Karpas-422 (cell line): Measurements from ENCODE around the gene ABCC12. TPM values are rescaled to one million over a fixed set of nuclear protein-coding genes. Genes with fewer than 3 reads are reported as not detected.

Experiments used
- DNase-seq: peaks from one replicate; pipeline ENCODE4 v3.0.0-alpha.2; 2015
- H2AFZ ChIP-seq: fragments of 200-600 bp; sonication (generic); 2 replicates; pipeline ENCODE4 v1.6.1; 2014; ENCODE audit warnings: antibody characterized with exemption, low read length, mixed read lengths
- H3K27ac ChIP-seq: fragments of 200-600 bp; sonication (generic); 2 replicates; pipeline ENCODE4 v1.5.1; 2014; ENCODE audit warnings: mild to moderate bottlenecking, low read length, moderate library complexity
- H3K27me3 ChIP-seq: fragments of 200-600 bp; sonication (generic); 2 replicates; pipeline ENCODE4 v1.6.1; 2014; ENCODE audit warnings: low read length, mixed read lengths
- H3K36me3 ChIP-seq: fragments of 200-600 bp; sonication (generic); 2 replicates; pipeline ENCODE4 v1.6.1; 2014; ENCODE audit warnings: low read length, mixed read lengths; ENCODE audit not compliant: insufficient read depth
- H3K4me1 ChIP-seq: fragments of 200-600 bp; sonication (generic); 2 replicates; pipeline ENCODE4 v1.6.1; 2014; ENCODE audit warnings: mild to moderate bottlenecking, low read length, mixed read lengths
- H3K4me2 ChIP-seq: fragments of 200-600 bp; sonication (generic); 2 replicates; pipeline ENCODE4 v1.6.1; 2014; ENCODE audit warnings: low read length, low read depth, mild to moderate bottlenecking; ENCODE audit not compliant: poor library complexity, severe bottlenecking
- H3K4me3 ChIP-seq: fragments of 200-600 bp; sonication (generic); 2 replicates; pipeline ENCODE4 v1.5.1; 2014; ENCODE audit warnings: mild to moderate bottlenecking, antibody characterized with exemption, low read length, mixed read lengths
- H3K79me2 ChIP-seq: fragments of 200-600 bp; sonication (generic); 2 replicates; pipeline ENCODE4 v1.6.1; 2014; ENCODE audit warnings: mild to moderate bottlenecking, low read length, mixed read lengths
- H3K9ac ChIP-seq: fragments of 200-600 bp; sonication (generic); 2 replicates; pipeline ENCODE4 v1.6.0; 2014; ENCODE audit warnings: low read length
- H3K9me2 ChIP-seq: fragments of 200-600 bp; sonication (generic), shearing (Covaris generic); replicated peaks from 2 replicates; pipeline ENCODE4 v1.6.0; 2014; ENCODE audit warnings: mild to moderate bottlenecking, low read length, moderate library complexity; ENCODE audit not compliant: insufficient read depth
- H3K9me3 ChIP-seq: fragments of 300-700, 200-600 bp; sonication (generic); 2 replicates; pipeline ENCODE4 v1.6.1; 2014; ENCODE audit warnings: low read length, mixed read lengths
- H4K20me1 ChIP-seq: fragments of 200-600 bp; sonication (generic); 2 replicates; pipeline ENCODE4 v1.6.1; 2014; ENCODE audit warnings: mild to moderate bottlenecking, antibody characterized with exemption, low read length, low read depth; ENCODE audit not compliant: insufficient read depth
- total RNA-seq: library from RNA; depleted of rRNA; stranded (reverse); fragments of >200 nt; shearing (Covaris generic); gene quantifications from 2 replicates; pipeline ENCODE4 v1.2.3, GENCODE V29; 2014; ENCODE audit warnings: low replicate concordance

The ABCC12 gene
- total RNA-seq, 1 experiment from 2014 or later: 0.86 TPM

DNA sequence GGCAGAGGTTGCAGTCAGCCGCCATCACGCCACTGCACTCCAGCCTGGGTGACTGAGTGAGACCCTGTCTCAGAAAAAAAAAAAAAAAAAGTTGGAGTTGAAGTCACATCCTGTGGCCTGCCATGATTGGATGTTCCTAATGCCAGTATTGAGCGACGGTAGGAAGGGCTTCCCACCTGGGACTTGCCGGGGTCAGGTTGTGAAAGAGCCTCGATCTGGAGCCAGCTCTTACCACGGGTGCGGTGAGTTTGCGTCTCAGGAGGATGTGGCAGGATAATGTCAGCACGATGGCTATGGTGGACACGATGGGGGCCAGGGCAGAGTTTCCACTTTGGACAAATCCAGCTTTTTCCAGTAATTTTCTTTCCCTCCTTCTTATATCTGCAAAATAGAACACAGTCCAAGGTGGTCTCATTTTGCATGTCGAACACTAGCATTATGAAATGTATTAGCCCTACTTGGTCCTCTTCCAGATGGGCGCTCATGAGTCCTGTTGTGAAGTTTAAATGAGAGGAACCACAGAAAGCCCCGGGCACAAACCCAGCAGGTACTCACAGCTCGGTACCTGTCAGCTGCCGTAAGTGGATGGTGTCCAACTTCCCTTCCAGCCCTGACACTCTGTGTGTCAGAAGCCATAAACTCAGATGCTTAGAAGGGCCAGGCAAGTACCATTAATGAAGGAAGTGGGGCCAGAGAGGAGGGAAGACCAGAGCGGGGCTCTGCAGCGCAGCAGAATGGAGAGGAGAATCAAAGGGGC is 22.2 kb downstream of the ABCC12 start:
- Histone ChIP-seq H4K20me1 (no peaks in the 10 kb centered on the region), H3K4me3 (no peak overlapping the region), H3K9me2 (no peaks in the 10 kb centered on the region), H3K9ac (no peak overlapping the region), H3K27ac (no peak overlapping the region), H3K4me1 (peaks cover 20% of the 10 kb centered on the region), H2AFZ (no peak overlapping the region), H3K27me3 (no peaks in the 10 kb centered on the region), H3K79me2 (no peaks in the 10 kb centered on the region), H3K36me3 (no peaks in the 10 kb centered on the region), H3K9me3 (no peaks in the 10 kb centered on the region), H3K4me2 (no peak overlapping the region)
- no peak for DNase-seq

DNA sequence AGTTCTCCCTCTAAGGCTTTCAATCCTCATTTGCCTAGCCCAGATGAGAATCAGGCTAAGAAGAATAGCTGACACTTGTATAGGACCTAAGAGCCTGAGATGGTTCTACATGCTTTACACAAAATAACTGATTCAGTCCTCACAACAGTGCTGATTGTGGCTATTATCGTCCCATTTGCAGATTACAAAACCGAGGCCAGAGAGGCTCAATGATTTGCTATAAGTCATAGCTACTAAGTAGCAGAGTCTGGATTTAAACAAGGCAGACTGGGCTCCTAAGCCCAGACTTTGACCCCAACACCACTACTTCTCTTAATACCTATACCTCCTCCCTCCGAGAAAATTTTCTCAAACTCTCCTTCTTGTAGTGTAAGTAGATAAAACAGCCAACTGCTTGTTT is 23.1 kb downstream of the ABCC12 start:
- Histone ChIP-seq H3K4me2 (no peak overlapping the region), H4K20me1 (no peaks in the 10 kb centered on the region), H3K27ac (no peak overlapping the region), H2AFZ (no peak overlapping the region), H3K9ac (no peak overlapping the region), H3K9me2 (no peaks in the 10 kb centered on the region), H3K27me3 (no peaks in the 10 kb centered on the region), H3K36me3 (no peaks in the 10 kb centered on the region), H3K79me2 (no peaks in the 10 kb centered on the region), H3K4me3 (no peak overlapping the region), H3K9me3 (no peaks in the 10 kb centered on the region), H3K4me1 (peaks cover 17% of the 10 kb centered on the region)
- DNase-seq: no peak

DNA sequence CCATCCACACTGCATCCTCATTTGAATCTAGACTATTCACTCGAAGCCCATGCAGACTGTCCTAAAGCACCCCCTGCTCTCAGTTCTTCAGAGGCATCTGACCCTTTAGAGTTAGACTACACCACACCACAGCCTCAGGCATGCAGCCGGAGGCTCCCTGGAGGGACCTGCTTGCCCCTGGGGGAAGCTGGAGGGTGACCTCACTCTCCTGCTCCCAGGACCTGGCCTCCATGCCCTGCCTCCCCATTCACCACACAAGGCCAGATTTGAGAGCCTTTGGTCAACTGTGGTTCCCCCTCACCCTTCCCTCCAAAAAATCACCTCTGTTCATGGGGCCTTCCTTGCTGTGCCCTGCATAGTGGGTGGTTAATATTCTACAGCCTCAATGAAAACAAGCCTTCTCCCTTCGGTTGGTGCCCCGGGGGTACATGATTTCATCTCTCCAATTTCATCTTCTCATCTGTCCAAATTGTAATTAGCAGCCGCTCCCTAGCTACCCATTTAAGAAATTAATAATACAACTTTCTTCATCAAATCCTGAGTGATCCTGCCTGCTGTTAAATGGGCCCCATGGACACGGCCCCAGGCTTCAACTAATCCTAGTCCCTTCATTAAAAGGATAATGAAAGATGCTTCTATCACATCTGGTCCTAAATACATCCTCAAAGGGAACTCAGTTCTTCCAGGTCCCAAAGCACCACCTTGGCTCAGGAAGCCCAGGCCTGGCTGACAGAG is 24.4 kb downstream of the ABCC12 start:
- Histone ChIP-seq H3K27ac (no peak overlapping the region), H3K9me3 (no peaks in the 10 kb centered on the region), H3K4me1 (peaks cover 21% of the 10 kb centered on the region), H3K4me2 (no peak overlapping the region), H3K79me2 (no peaks in the 10 kb centered on the region), H3K9me2 (no peaks in the 10 kb centered on the region), H2AFZ (no peak overlapping the region), H4K20me1 (no peaks in the 10 kb centered on the region), H3K36me3 (no peaks in the 10 kb centered on the region), H3K4me3 (no peak overlapping the region), H3K9ac (no peak overlapping the region), H3K27me3 (no peaks in the 10 kb centered on the region)
- DNase-seq: no peak

DNA sequence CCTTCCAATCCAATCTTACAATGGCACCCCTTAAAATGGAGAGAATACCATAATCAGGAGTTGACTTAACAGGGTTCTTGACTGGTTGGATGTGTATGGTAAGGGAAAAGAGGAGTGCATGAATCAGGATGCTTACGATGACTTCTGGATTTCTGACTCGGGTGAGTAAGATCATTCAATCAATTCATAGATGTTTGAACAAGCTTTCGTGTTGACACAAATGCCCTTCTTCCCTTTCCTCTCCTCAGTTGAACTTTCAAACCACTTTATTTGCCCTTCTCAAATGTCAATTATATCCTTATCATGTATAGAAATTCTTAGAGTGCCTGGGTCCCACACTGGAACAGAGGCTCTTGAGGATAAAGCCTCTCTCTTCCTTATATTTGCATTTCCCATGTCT is 25.9 kb downstream of the ABCC12 start:
- no peak overlapping the region for H2AFZ ChIP-seq
- H3K4me1 ChIP-seq: peaks cover 24% of the 10 kb centered on the region
- H3K4me2 ChIP-seq: no peak overlapping the region
- H3K9me3 ChIP-seq: no peaks in the 10 kb centered on the region
- no peaks in the 10 kb centered on the region for H4K20me1 ChIP-seq
- H3K36me3 ChIP-seq: no peaks in the 10 kb centered on the region
- no peak overlapping the region for H3K4me3 ChIP-seq
- H3K9ac ChIP-seq: no peak overlapping the region
- H3K9me2 ChIP-seq: no peaks in the 10 kb centered on the region
- no peaks in the 10 kb centered on the region for H3K79me2 ChIP-seq
- H3K27me3 ChIP-seq: no peaks in the 10 kb centered on the region
- DNase-seq: no peak
- H3K27ac ChIP-seq: no peak overlapping the region

DNA sequence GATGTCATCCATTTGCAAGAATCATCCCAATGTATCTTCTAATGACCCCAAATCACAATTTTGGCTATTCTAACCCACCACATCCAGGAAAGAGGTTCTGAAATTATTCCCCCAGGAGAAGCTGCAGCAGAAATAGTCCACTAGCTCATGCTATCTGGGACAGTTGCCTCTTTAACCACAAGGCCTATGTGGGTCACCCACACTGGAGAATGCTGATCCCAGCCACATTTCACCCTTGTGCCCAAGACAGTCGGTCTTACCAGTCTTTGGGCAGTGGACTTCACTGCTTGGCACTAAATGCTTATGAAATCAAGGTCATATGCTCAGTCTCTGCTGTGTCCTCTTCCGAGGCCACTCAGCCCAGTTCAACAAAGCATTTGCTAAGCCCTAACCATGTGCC is 27.0 kb downstream of the ABCC12 start:
- Histone ChIP-seq H3K27ac (no peak overlapping the region), H3K36me3 (no peaks in the 10 kb centered on the region), H3K9ac (no peak overlapping the region), H3K4me2 (no peak overlapping the region), H3K4me3 (no peak overlapping the region), H3K4me1 (peaks cover 24% of the 10 kb centered on the region), H2AFZ (no peak overlapping the region), H3K9me3 (no peaks in the 10 kb centered on the region), H3K79me2 (no peaks in the 10 kb centered on the region), H4K20me1 (no peaks in the 10 kb centered on the region), H3K27me3 (no peaks in the 10 kb centered on the region), H3K9me2 (no peaks in the 10 kb centered on the region)
- no peak for DNase-seq

DNA sequence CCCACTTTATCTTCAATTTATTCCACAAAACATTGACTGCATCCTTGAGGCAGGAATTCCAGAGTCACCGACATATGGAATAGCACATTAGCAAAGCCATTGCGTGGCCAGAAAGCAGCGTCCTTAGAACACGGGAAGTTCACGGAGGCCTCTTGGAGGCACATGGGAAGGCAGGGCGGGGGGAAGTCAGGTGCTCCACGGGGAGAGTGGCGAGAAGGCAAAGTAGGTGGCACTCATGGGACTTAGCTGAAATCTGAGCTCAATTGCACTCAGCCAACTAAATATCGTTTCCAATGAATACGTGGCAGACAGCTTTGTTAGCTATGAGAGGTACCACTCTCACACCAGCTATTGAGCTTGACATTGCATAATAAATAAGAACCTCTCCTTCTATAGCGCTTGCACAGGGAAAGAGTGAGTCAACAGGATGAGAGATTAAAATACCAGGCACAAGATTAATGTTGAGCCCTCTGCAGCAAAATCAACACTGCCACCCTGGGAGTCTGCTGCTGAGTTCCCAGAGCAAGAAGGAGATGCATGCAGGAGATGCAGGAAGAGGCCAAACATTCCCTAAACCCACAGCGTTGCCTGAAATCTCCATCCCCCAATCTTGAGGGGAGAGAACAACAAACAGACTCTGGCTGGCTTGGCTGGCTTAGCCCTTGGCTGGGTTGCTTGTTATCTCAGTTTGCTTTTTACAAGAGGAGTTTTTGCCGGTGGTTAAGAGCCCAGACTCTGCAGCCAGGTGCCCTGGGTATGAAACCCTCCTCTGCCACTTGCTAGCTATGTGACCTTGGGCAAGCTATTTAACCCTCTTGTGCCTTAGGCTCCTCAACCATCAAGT is 28.8 kb downstream of the ABCC12 start:
- H3K4me3 ChIP-seq: peak overlapping the region; percentile 30; the same call in 1 of the 2 replicates
- H3K4me2 ChIP-seq: peak overlapping the region; percentile 53
- no peaks in the 10 kb centered on the region for H3K9me2 ChIP-seq
- peak; percentile 87 for DNase-seq
- peak overlapping the region; percentile 23 for H3K9ac ChIP-seq
- H3K27me3 ChIP-seq: no peaks in the 10 kb centered on the region
- peaks cover 24% of the 10 kb centered on the region for H3K4me1 ChIP-seq
- H3K79me2 ChIP-seq: no peaks in the 10 kb centered on the region
- H4K20me1 ChIP-seq: no peaks in the 10 kb centered on the region
- H3K27ac ChIP-seq: peak overlapping the region; percentile 14; the same call in 1 of the 2 replicates
- peak overlapping the region; percentile 19; the same call in 1 of the 2 replicates for H2AFZ ChIP-seq
- no peaks in the 10 kb centered on the region for H3K9me3 ChIP-seq
- H3K36me3 ChIP-seq: no peaks in the 10 kb centered on the region

DNA sequence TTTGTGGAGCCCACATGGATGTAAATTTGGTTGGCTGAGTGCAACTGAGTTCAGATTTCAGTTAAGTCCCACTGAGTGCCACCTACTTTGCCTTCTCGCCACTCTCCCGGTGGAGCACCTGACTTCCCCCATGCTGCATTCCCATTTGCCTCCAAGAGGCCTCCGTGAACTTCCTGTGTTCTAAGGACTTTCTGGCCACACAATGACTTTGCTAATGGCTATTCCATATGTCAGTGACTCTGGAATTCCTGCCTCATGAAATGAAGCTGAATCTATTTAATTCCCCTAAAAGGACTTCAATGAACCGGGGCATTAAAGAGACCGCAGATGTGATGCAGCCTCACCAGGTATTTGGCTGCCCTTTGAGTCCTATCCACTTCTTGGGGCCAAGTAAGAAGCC is 29.9 kb downstream of the ABCC12 start:
- Histone ChIP-seq H3K4me2 (no peak overlapping the region), H3K27me3 (no peaks in the 10 kb centered on the region), H4K20me1 (no peaks in the 10 kb centered on the region), H3K27ac (no peak overlapping the region), H3K9me2 (no peaks in the 10 kb centered on the region), H3K4me3 (no peak overlapping the region), H2AFZ (no peak overlapping the region), H3K4me1 (peaks cover 24% of the 10 kb centered on the region), H3K79me2 (no peaks in the 10 kb centered on the region), H3K36me3 (no peaks in the 10 kb centered on the region), H3K9me3 (no peaks in the 10 kb centered on the region), H3K9ac (no peak overlapping the region)
- DNase-seq: no peak

DNA sequence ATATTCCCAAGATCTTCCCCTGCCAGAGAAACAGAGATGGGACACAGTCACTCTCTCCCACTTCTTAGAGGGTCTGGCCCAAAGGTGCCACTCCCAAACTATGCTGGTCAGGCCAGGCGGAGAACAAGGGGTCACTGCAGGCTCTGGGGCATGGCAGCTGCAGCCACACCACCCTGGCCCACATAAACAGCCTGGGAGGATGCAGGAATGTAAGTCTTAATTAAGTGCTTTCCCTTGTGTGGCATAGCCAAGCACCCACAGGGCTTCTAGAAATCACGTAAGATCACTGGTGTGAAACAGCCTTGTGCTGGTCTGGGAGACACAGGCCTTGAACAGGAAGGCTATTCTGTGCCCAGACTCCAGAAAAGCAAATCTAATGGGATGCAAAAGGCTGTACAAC is 31.5 kb downstream of the ABCC12 start:
- no peak overlapping the region for H2AFZ ChIP-seq
- H3K9ac ChIP-seq: no peak overlapping the region
- no peak for DNase-seq
- no peaks in the 10 kb centered on the region for H3K79me2 ChIP-seq
- H3K36me3 ChIP-seq: no peaks in the 10 kb centered on the region
- H4K20me1 ChIP-seq: no peaks in the 10 kb centered on the region
- no peaks in the 10 kb centered on the region for H3K27me3 ChIP-seq
- no peak overlapping the region for H3K4me3 ChIP-seq
- H3K27ac ChIP-seq: no peak overlapping the region
- peaks cover 24% of the 10 kb centered on the region for H3K4me1 ChIP-seq
- no peaks in the 10 kb centered on the region for H3K9me2 ChIP-seq
- H3K9me3 ChIP-seq: no peaks in the 10 kb centered on the region
- H3K4me2 ChIP-seq: no peak overlapping the region
